ENCODE results near the gene RBFA.

RBFA gene

DNA sequence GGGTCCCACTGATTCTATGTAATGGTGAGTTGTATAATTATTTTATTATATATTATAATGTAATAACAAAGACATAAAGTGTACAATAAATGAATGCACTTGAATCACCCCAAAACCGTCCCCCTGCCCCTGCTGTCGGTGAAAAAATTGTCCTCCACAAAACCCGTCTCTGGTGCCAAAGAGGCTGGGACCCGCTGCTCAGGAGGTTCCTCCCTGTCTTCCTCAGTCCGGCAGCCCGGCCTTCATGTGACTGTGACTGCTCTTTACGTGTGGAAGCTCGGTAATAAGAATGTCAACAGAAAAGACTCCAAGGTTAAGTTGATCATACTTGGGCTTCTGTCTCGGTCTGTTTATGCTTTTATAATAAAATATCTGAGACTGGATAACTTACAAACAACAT lies 42.1 kb downstream of the RBFA start:
- DNase-seq = no peak

DNA sequence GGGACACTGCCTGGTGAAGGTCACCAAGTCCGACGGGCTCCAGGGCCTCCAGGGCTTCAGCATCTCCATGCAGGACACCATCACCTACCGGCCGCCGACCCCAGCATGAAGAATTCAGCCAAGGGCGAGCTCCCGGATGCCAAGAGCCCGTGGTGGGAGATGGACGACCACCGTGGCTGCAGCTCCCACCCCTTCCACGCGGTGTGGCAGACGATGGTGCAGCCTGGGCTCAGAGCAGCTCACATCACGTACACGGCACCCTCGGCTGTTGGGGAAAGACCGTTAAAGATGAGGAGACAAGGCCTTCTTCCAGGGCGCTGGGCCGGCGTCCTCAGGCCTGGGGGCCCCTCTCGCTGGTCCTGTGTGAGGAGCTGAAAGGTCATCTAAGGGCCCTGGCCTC lies 43.6 kb downstream of the RBFA start:
- no peak for DNase-seq

Measured in stimulated activated CD4-positive, alpha-beta T cell treated with anti-CD3 and anti-CD28 coated beads, Interleukin-2, amount 100 ng/mL, for 48 hours (primary cell).